GM21619 (cell line): ENCODE results near the gene DENND6A.
A peak's percentile ranks its signal among the peaks of the same experiment; 100 is the strongest.
"Not testable (repeated sequence)": the region's sequence is repeated elsewhere in the genome, so short reads cannot be mapped to it uniquely, and the experiment has no call there.

Source experiments
- ATAC-seq: cut with Tn5 transposase; IDR thresholded peaks from one replicate; pipeline ENCODE4 v1.9.1; 2021; ENCODE audit not compliant: unreplicated experiment

DENND6A gene

DNA sequence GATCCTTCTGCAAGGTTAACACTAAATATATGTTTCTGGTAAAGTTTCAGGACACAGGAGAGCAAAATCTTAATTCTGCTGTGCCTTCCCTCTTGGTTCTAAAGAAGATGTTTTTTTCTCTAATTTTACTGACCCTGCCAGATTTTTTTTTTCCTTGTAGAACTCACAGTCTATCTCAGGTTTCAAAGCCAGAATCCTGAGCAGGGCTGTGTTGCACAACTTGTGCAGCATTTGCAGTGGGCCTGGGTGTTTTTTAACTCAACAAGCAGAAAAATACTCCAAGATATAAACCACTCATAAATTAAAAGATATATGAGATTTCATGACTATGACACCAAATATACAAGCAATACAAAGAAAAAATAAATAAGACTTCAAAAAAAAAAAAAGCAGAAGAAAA lies 55.5 kb downstream of the DENND6A start:
- no peak for ATAC-seq

DNA sequence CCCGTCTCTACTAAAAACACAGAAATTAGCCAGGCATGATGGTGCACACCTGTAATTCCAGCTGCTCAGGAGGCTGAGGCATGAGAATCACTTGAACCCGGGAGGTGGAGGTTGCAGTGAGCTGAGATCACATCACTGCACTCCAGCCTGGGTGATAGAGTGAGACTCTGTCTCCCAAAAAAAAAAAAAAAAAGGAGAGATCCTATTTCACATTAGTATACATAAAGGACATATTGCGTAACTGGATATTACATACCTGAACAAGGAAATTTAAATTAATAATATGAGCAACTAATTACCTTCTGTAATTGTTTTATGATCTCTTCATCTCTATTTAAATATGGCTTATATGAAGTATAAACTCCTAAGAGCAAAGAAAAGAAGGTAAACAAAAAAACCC lies 58.6 kb downstream of the DENND6A start:
- ATAC-seq, result not testable (repeated sequence)

- ATAC-seq, result no peak
These were observed 64.9 kb downstream of the DENND6A start for GRCh38 chr3:57627976-57628375.

- no peak for ATAC-seq
These were observed 68.1 kb downstream of the DENND6A start for GRCh38 chr3:57624801-57625200.

- ATAC-seq, result no peak
These were observed 70.5 kb downstream of the DENND6A start for GRCh38 chr3:57622362-57622761.

DNA sequence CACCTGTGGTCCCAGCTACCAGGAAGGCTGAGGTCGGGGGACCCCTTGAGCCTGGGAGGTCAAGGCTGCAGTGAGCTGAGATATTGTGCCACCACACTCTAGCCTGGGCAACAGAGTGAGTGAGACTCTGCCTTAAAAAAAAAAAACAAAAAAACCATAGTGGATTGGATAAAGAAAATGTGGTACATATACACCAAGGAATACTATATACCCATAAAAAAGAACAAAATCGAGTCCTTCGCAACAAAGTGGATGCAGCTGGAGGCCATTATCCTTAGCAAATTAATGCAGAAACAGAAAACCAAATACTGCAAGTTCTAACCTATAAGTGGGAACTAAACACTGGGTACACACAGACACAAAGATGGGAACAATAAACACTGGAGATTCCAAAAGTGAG lies 75.1 kb downstream of the DENND6A start:
- ATAC-seq, result no peak

DNA sequence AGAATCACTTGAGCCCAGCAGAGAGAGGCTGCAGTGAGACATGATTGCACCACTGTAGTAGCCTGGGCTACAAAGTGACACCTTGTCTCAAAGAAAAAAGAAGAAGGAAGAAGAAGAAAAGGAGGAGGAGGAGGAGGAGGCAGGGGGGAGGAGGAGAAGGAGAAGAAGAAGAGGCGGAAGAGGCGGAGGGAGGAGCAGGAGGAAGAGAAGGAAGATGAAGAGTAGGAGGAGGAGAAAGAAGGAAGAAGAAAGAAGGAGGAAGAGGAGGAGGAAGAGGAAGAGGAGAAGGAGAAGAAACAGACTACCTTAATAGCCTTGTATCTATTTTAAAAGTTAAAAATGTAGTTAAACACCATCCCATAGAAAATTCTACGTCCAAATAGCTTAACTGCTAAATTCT lies 76.6 kb downstream of the DENND6A start:
- no peak for ATAC-seq

GRCh38 chr3:57611870-57612269 lies 81.0 kb downstream of the DENND6A start:
- ATAC-seq, result not testable (repeated sequence)

DNA sequence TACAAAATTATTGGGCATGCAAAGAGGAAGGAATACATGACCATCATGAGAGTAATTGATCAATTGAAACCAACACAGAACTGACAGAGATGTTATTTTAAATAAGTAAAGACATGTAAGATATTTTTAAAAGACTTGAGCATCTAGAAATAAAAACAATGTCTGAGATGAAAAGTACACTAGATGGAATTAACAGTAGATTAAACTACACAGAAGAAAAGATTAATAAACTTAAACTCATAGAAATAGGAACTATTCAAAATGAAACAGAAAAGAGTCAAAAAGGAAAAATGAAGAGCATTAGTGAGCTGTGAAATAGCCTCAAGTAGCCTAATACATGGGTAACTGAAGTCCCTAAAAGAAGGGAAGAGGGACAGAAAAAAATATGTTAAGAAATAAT lies 87.2 kb downstream of the DENND6A start:
- no peak for ATAC-seq

GRCh38 chr3:57604971-57605370 lies 87.9 kb downstream of the DENND6A start:
- no peak for ATAC-seq

DNA sequence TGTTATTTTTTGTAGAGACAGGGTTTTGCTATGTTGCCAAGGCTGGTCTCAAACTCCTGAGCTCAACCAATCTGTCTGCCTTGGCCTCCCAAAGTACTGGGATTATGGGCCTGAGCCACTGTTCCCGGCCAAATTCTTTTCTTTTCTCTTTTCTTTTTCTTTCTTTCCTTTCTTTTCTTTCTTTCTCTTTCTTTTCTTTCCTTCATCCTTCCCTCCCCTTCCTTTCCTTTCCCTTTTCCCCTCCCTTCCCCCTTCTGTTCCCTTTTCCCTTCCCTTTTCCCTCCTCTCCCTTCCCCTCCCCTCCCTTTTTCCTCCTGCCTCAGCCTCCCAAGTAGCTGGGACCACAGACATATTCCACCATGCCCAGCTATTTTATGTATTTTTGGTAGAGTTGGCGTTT lies 92.7 kb downstream of the DENND6A start:
- no peak for ATAC-seq

- no peak for ATAC-seq
These were observed 94.0 kb downstream of the DENND6A start for GRCh38 chr3:57598765-57599360.

GRCh38 chr3:57597127-57597923 lies 95.6 kb downstream of the DENND6A start, which contains the start of gene ARF4:
TSS of gene ARF4 (minus strand) at chr3:57597344. CDS start at chr3:57597140, 204 bp downstream.
- peak; percentile 92 for ATAC-seq

- peak; percentile 0 for ATAC-seq
These were observed 96.3 kb downstream of the DENND6A start for GRCh38 chr3:57596495-57597126.

- no peak for ATAC-seq
These were observed 98.3 kb downstream of the DENND6A start for GRCh38 chr3:57594576-57594975.

DNA sequence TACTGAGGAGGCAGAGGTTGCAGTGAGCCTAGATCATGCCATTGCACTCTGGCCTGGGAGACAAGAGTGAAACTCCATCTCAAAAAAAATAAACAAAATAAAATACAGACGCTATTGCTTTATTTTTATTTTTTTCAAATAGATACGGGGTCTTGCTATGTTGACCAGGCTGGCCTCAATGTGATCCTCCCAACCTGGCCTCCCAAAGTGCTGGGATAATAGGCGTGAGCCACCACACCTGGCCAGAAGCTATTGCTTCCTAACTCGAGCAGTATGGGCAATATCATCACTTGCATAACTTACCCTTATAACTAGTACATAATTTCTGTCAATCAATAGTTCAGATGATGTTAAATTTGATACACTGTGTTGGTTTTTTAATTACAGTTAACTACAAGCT lies 98.7 kb downstream of the DENND6A start:
- ATAC-seq, result no peak

DNA sequence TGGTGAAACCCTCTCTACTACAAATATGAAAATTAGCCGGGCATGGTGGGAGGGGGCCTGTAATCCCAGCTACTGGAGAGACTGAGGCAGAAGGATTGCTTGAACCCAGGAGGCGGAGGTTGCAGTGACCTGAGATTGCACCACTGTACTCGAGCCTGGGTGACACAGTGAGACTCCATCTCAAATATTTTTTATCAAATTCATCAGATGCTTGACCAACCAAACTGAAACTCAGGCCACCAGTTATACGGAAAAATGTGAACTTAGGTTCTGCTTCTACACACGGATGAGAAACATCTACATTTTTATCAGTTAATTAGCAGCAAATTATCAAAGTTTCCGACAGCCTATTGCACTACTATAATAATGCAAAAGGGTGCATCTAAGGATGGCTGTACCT lies 100.6 kb downstream of the DENND6A start:
- no peak for ATAC-seq

GRCh38 chr3:57587905-57588304 lies 105.0 kb downstream of the DENND6A start:
- ATAC-seq, result no peak

GRCh38 chr3:57586778-57587177 lies 106.1 kb downstream of the DENND6A start:
- no peak for ATAC-seq

- ATAC-seq, result no peak
These were observed 109.3 kb downstream of the DENND6A start for GRCh38 chr3:57583544-57583943.

DNA sequence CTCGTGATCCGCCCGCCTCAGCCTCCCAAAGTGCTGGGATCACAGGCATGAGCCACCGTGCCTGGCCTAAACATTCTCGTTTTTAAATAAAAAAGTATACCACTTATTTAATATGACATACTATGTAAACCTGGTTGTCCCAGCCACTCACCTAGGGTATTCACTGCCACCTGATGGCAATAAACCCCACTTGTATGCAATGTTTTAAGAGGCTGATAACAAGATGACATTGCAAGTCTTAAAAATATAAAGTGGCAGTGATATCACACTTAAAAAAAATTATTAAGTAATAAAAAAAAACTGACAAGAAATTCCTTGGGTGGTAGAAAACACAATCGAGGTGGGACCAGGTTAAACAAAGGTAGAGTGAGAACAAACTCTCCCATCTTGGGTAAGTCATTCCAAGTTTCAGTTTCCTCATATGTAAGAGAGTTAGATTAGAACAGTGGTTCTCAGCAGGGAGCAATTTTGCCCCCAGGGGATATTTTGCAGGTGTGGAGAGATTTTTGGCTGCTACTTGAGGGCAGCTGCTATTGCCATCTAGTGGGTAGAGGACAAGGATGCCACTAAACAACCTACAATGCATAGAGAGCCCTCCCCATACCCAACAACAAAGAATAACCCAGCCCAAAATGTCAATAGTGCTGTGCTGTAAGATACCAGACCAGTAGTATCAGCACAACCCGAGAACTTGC lies 110.3 kb downstream of the DENND6A start:
- no peak for ATAC-seq

- no peak for ATAC-seq
These were observed 115.1 kb downstream of the DENND6A start for GRCh38 chr3:57577801-57578200.
